Gastroesophageal sphincter (tissue), 4 donors: Measurements from ENCODE around the gene ZNF296. TPM values are rescaled to one million over a fixed set of nuclear protein-coding genes. Genes with fewer than 3 reads are reported as not detected.

ENCODE experiments used
- ATAC-seq: fragments of 150-250 bp; one replicate; pipeline ENCODE4 v1.9.1; 2016; ENCODE audit warnings: mild to moderate bottlenecking, moderate library complexity
- H3K27ac ChIP-seq, 4 donors: fragments of 200-600 bp; sonication (generic) in 3 of 4; 1 replicate in 3 of 4; 2 replicates in 1 of 4; pipeline ENCODE4 v1.5.1; 2016 to 2019
- H3K27me3 ChIP-seq: fragments of 200-600 bp; sonication (generic); one replicate; pipeline ENCODE4 v1.5.1; 2019
- H3K36me3 ChIP-seq, 2 donors: fragments of 200-600 bp; sonication (generic); one replicate each; pipeline ENCODE4 v1.5.1; 2019; ENCODE audit warnings: control low read depth in 1 of 2
- H3K4me1 ChIP-seq, 3 donors: fragments of 200-600 bp; sonication (generic); 1 replicate in 2 of 3; 2 replicates in 1 of 3; pipeline ENCODE4 v1.5.1; 2016 to 2019; ENCODE audit warnings: control low read depth in 2 of 3
- H3K4me3 ChIP-seq, 2 donors: fragments of 200-600 bp; sonication (generic); one replicate each; pipeline ENCODE4 v1.5.1; 2019; ENCODE audit warnings: mild to moderate bottlenecking in 1 of 2, moderate library complexity in 1 of 2
- H3K9me3 ChIP-seq, 3 donors: fragments of 200-600 bp; sonication (generic); one replicate each; pipeline ENCODE4 v1.5.1; 2017 to 2019; ENCODE audit warnings: control low read depth in 2 of 3
- CTCF ChIP-seq, 4 experiments: fragments of 200-600 bp in 2 of 4; fragments of 450-650 bp in 2 of 4; sonication (generic) in 1 of 4; IDR thresholded peaks; one replicate each; pipeline ENCODE4 v1.5.1; 2017 to 2019; ENCODE audit warnings: antibody characterized with exemption in 4 of 4, mild to moderate bottlenecking in 2 of 4, moderate library complexity in 2 of 4
- EP300 ChIP-seq: sonication (generic); formaldehyde crosslinking; IDR thresholded peaks from one replicate; pipeline ENCODE4 v1.6.1; 2017; ENCODE audit warnings: antibody characterized with exemption, mild to moderate bottlenecking
- POLR2A ChIP-seq, 2 donors: fragments of 450-650 bp; IDR thresholded peaks; one replicate each; pipeline ENCODE4 v1.6.1; 2017; ENCODE audit warnings: antibody characterized with exemption in 2 of 2, mild to moderate bottlenecking in 2 of 2, moderate library complexity in 1 of 2
- POLR2AphosphoS5 ChIP-seq: sonication (generic); formaldehyde crosslinking; IDR thresholded peaks from one replicate; pipeline ENCODE4 v1.6.1; 2017; ENCODE audit warnings: antibody characterized with exemption
- WGBS, 2 donors: methylation state at CpG; one replicate each; pipeline ENCODE4 v1.1.5; 2018; ENCODE audit warnings: low coverage in 1 of 2; 5-methylcytosine and 5-hydroxymethylcytosine counted together
- total RNA-seq, 4 donors: library from RNA; depleted of rRNA; stranded (reverse); fragments of >200 nt; gene quantifications; one replicate each; pipeline ENCODE4 v1.1.0, GENCODE V29; 2016

ZNF296 gene
- total RNA-seq, 4 donors from 2014 or later: 0.50 TPM; not detected in 3

GRCh38 chr19:45051929-45052579 is 24.2 kb downstream of the ZNF296 start:
- no peaks in the 10 kb centered on the region for H3K9me3 ChIP-seq
- ATAC-seq: no peak
- H3K4me3 ChIP-seq: no peak overlapping the region
- H3K27ac ChIP-seq: no peak overlapping the region
- H3K36me3 ChIP-seq: peaks cover 0 to 64% of the 10 kb centered on the region in 2 donors
- no peak for TF ChIP-seq EP300
- no peak for TF ChIP-seq CTCF (IDR thresholded peaks at IDR 0.05)
- TF ChIP-seq POLR2AphosphoS5: no peak
- no peak for TF ChIP-seq POLR2A (IDR thresholded peaks at IDR 0.05)
- peaks cover 0 to 39% (median 7%) of the 10 kb centered on the region in 3 donors for H3K4me1 ChIP-seq
- 53 to 70% methylated on average over 3 to 9 of the region's 9 CpGs for WGBS, 2 donors
- no peaks in the 10 kb centered on the region for H3K27me3 ChIP-seq

GRCh38 chr19:45050036-45050435 is 26.2 kb downstream of the ZNF296 start:
- H3K27me3 ChIP-seq: no peaks in the 10 kb centered on the region
- H3K9me3 ChIP-seq: no peaks in the 10 kb centered on the region
- peaks cover 0 to 64% of the 10 kb centered on the region in 2 donors for H3K36me3 ChIP-seq
- no peak for TF ChIP-seq CTCF (IDR thresholded peaks at IDR 0.05)
- TF ChIP-seq EP300: no peak
- H3K4me1 ChIP-seq: peaks cover 0 to 60% (median 16%) of the 10 kb centered on the region in 3 donors
- WGBS, 2 donors: 81 to 93% methylated on average over 3 to 6 of the region's 6 CpGs
- no peak overlapping the region for H3K4me3 ChIP-seq
- H3K27ac ChIP-seq: peak overlapping the region in 2 of 4 donors; percentile 4 to 46
- no peak for ATAC-seq

GRCh38 chr19:45049073-45049736 is 27.1 kb downstream of the ZNF296 start:
- no CpG with 5 or more reads among the region's 8 CpGs for WGBS, 2 donors
- H3K36me3 ChIP-seq: peaks cover 0 to 64% of the 10 kb centered on the region in 2 donors
- peaks cover 0 to 68% (median 16%) of the 10 kb centered on the region in 3 donors for H3K4me1 ChIP-seq
- no peak for TF ChIP-seq POLR2A (IDR thresholded peaks at IDR 0.05)
- H3K9me3 ChIP-seq: no peaks in the 10 kb centered on the region
- ATAC-seq: peak; percentile 36
- H3K27ac ChIP-seq: peak overlapping the region in 2 of 4 donors; percentile 4 to 46
- no peaks in the 10 kb centered on the region for H3K27me3 ChIP-seq
- no peak overlapping the region for H3K4me3 ChIP-seq

- Histone ChIP-seq H3K4me1 (peaks cover 0 to 77% (median 16%) of the 10 kb centered on the region in 3 donors), H3K36me3 (peaks cover 0 to 62% of the 10 kb centered on the region in 2 donors)
Observed at GRCh38 chr19:45047188-45047797, 29.0 kb downstream of the ZNF296 start.

More at GRCh38 chr19:45047188-45047797, 29.0 kb downstream of the ZNF296 start:
- H3K27ac ChIP-seq: no peak overlapping the region
- no peaks in the 10 kb centered on the region for H3K9me3 ChIP-seq
- WGBS, 2 donors: 68 to 88% methylated on average over 6 to 7 of the region's 7 CpGs
- H3K27me3 ChIP-seq: no peaks in the 10 kb centered on the region
- no peak for ATAC-seq
- no peak for TF ChIP-seq POLR2A (IDR thresholded peaks at IDR 0.05)
- TF ChIP-seq POLR2AphosphoS5: no peak
- TF ChIP-seq CTCF (IDR thresholded peaks at IDR 0.05): no peak
- no peak for TF ChIP-seq EP300
- H3K4me3 ChIP-seq: no peak overlapping the region
